GM18867 (cell line): ENCODE measurements around the gene HDGF.

Experiments used
- ATAC-seq: cut with Tn5 transposase; IDR thresholded peaks from one replicate; pipeline ENCODE4 v1.9.1; 2021; ENCODE audit warnings: mild to moderate bottlenecking, moderate library complexity; ENCODE audit not compliant: unreplicated experiment

The HDGF gene

DNA sequence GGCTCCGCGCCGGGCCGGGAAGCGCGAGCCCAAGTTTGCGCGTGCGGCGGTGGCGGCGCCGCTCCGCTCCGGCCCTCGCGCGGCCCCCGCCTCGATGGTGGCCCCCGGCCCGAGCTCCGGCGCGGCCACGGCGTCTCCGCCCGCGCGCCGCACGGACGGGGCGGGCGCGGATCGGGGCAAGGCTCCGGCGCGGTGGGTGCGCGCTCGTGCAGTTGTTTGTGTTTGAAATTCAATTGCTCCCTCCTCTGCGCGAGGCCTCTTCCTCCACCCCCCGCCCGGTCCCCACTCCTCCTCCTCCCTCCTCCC is at the start of gene HDGF:
TSS of gene HDGF (minus strand) at position 225 of the 306 bp plus-strand sequence. CDS start 246 bp downstream, outside the sequence.
- peak; percentile 17 for ATAC-seq

DNA sequence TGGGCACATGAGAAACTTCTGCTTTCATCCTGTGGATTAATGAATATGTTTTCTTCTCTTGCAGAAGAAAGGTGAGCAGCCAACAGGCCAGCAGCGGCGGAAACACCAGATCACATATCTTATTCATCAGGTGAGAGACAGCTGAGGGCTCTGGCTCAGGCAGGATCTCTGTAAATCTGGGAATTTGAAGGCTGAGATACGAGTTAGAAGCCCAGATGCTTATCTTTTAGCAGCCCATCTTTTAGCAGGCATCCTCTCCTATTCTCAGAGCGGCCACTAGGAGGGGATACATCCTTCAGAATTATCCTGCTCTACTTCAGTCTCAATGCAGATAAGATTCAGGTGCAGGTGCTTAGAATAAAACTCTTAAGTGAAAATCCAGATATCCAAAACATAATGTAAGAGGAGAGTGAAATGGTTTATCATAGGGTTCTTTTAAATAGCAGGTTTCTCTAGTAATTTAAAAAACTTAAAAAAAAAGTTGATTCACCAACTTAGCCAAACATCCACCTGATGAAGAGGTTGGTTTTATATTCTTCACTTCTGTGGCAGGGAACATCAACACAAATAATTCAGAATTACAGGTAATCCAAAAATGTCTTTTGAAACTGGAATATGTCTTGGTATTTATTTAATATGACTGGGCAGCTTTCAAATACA is 45.9 kb upstream of the HDGF start:
- no peak for ATAC-seq

DNA sequence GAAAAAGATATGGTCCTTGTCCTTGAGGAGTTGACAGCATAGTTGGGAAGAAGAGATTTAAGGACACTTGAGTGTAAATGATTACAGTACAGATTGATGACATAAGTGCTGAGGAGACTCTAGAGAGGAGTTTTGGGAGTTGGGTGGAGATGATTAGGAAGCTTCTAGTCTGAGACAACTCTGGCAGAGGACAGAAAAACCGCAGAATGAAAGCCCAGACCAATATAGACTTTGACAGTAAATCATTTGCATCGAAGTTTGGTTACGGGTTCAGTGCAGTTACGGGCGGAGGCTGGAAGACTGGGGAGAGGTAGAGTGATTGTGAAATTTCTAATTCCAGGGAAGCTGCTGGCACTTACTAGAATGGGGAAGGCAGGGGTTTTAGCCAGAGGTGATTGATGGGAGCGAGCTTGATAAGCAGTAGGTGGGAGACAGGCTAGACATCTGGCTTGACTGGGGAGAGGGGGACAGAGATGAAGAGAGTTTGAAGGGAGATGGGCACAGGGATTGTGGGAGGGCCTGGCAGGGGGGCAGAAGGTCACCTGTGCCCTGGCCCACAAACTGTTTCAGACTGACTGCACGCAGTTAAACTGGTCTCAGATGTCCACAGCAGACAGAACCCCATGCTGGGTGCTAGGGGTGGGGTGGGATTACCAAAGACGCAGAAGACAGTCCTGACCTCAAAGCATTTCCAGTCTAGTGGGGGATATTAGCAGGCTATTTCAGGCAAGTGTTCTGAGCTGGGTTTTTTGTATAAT is 45.0 kb upstream of the HDGF start:
- ATAC-seq, result peak; percentile 58

DNA sequence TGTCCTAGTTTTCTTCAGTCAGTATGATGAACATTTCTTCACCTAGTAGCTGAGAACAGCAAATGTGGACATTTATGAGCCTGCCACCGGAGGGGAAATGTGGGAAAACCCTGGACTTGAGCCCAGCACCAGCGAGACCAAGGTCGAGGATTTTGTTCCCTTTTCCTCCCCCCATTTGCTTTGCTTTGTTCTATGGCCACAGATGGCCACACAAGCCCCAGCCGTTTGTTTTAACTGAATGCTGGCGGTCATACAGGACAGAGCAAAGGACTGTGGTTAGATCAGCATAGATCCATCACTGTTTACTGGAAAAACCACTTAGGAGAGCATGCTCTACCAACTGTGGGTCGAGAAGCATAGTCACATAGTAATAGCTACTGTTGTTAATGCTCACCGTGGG is 44.3 kb upstream of the HDGF start:
- ATAC-seq, result no peak

DNA sequence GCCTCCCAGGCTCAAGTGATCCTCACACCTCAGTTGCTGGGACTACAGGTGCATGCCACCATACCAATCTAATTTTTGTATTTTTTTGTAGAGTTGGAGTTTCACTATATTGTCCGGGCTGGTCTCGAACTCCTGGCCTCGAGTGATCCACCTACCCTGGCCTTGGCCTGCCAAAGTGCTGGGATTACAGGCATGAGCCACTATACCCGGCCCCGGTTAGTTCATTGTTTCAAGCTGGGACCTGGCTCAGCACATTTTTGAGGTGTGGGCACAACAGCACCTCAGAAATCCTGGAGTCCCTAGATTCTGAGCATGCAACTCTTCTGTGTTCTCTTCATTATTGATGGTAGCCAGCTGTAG is 43.9 kb upstream of the HDGF start:
- ATAC-seq, result no peak

DNA sequence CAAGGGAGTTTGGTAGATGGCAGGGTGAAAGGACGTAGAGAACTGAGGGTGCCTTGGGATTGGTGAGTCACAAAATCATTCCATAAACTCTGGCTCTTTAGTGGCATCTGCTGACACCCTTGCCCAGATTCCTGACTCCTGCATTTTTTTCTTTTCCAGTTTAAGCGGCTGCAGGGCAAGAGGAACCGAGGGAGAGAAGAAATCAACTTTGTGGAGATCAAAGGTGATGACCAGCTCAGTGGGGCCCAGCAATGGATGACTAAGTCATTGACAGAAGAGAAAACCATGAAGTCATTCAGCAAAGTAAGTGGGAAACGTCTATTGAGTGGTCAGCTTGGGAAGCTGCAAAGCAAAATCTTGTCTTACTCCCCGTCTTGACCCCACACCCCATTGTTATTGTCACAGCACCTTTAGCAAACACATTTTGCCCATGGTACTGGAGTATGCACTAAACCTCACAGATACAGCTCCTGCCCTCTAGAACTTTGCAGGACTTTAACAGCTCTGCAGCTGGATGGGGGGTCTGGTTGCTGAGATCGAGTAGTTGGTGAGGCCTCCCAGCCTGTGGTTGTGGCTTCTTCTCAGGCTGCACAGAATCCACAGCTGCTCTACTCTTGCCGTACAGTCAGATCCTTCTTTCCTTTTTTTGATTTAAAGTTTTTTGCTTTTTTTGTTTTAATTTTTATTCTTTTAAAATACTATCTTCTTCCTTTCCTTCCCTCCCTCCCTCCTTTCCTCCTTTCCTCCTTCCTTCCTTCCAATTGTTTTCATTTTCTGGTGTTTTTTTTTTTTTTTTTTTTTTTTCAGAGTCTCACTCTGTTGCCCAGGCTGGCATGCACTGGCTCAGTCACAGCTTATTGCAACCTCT is 43.3 kb upstream of the HDGF start:
- ATAC-seq, result no peak

DNA sequence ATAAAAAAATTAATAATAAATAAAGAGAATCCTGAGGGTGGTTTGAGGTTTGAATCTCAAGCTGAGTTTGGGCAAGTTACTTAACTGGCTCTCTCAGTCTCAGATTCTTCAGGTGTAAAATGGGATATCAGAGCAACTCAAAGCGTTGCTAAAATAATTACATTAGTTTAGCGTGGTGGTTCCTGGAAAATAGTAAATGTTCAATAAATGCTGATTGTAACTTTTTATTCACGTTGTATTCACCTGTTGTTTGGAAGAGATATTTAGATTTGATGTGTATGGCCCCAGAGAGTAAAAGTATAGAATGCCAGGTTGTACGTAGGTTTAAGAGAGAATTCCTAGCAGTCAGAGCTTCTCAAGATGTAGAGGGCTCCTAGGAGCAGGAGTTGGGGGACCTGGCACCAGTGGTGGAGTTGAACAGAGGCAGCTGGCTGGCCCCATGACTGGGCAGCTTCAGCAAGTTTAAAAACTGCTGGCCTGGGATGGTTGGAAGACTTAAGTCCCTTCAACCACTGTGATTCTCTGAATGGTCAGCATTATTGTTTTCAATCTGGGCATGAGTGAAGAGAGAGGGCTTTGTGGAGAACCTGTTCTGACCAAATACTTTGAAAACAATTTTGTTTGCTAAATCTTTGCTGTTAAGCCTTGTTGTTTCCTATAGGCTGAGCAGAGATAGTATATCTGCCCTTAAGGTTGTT is 38.3 kb upstream of the HDGF start:
- no peak for ATAC-seq

DNA sequence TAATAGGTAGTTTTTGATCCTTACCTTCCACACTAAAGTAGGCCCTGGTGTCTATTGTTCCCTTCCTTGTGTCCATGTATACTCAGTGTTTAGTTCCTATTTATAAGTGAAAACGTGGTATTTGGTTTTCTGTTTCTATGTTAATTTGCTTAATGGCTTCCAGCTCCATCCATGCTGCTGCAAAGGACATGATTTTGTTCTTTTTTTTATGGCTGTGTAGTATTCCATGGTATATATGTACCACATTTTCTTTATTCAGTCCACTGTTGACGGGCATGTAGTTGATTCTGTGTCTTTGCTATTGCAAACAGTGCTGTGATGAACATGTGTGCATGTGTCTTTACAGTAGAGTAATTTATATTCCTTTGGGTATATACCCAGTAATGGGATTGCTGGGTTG is 36.7 kb upstream of the HDGF start:
- no peak for ATAC-seq

DNA sequence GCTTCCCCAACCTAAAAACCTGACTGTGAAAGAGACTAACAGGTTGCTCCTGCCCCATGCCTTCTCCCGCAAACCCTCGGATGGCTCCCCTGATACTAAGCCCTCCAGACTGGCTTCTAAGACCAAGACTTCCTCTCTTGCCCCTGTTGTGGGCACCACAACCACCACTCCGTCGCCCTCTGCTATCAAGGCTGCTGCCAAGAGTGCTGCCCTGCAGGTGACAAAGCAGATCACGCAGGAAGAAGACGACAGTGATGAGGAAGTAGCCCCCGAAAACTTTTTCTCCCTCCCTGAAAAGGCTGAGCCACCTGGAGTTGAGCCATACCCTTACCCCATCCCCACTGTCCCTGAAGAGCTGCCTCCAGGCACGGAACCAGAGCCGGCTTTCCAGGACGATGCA is 35.2 kb upstream of the HDGF start:
- no peak for ATAC-seq

DNA sequence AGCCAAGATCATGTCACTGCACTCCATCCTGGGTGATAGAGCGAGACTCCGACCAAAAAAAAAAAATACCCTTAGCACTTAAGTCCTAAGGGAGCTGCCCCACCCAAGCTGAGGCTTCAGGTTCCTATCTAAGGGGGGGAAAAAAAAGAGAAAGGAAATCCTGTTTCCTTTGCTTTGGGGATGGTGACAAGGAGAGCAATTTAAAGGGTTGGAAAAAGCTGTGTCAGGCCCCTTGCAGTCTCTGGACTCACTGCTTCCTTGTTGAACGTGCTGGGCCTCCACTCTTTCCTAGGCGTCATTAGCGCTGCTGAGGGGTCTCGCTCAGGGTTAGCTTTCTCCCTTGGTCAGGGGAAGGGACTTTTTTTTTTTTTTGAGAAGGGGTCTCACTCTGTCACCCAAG is 34.0 kb upstream of the HDGF start:
- ATAC-seq, result no peak

DNA sequence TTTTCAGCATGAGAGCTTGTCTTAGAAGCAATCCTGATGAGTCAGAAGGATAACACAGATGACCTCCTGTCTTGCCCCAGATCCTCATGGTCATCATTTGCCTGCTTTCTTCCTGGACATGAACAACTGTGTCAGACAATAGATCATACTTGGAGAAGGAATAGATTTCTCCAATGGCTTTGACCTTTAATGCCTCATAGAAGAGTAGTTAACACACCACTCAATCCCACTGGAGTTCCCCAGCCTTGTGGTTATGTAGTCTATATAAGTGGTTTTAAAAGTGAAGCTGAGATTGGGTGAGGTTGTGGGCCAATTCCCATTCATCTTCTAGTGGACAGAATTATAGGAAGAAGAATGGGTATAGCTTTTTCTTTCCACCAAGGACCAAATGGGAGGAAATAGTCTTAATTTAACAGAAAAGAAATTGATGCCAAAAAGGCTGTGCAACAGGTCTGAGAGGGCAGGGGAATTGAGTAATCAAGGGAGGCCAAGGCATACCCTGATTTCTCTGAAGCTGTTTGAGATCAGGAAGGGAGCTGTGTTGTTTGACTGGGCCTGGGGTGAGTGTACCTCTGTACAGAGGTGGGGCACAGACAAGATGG is 30.2 kb upstream of the HDGF start:
- ATAC-seq, result no peak

DNA sequence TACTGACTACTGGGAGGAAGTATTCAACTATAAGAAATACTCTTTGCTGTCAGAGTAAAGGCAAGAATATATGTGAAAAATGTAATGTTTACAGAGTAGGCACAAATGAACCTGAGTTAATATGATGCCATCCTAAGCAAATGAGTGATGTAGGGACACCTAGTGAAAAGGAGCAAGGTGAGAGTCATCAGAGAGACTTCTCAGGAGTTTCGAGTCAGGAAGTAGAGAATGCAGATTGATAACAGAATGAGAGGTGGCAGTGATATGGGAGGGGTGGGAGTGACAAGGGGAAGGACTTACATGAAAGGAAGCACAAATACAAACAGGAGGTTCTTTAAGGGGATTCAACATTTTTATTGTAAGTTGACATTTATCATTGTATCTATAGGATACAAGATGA is 26.1 kb upstream of the HDGF start:
- ATAC-seq, result no peak

DNA sequence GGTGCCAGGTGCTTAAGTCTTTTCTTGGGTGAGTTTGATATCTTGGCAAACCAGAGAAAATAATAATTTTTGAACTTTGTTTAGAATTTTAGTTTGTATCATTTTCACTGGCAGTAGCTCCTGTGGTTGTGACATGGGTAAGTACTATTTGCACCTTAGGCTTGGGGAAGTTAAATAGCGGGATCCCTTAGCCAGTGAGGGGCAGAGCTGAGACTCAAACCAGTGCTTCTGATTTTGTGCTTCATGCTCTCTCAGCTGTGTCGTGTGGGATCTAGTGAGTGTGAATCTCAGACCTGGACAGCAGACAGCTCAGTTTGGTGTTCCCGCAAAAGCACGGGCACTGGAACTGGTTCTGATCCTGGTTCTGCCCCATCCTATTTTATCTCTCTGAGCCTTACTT is 25.5 kb upstream of the HDGF start:
- no peak for ATAC-seq

DNA sequence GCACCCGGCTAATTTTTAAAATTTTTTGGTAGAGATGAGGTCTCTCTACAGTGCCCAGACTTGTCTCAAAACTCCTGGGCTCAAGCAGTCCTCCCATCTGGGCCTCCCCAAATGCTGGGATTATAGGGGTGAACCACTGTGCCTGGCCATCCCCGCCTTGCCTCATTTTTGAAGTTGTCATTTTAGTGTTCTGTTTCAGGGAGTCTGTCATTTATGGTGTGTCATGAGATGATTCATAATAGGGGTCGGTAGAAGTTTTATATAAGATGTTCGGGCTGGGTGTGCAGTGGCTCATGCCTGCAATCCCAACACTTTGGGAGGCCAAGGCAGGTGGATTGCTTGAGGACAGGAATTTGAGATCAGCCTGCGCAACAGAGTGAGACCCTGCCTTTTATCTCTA is 24.3 kb upstream of the HDGF start:
- no peak for ATAC-seq

DNA sequence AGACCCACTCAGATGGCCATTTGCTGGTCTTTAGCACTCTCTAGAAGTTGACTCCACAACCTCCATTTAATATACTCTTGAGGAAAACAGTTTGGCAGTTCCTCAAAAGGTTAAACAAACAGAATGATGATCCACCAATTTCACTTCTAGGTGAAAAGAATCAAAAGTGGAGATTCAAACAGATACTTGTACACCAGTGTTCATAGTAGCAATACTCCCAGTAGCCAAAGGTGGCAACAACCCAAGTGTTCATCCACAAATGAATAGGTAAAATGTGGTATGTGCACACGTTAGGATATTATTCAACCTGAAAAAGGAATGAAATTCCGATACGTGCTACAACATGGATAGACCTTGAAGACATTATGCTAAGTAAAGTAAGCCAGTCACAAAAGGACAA is 22.1 kb upstream of the HDGF start:
- ATAC-seq, result no peak

DNA sequence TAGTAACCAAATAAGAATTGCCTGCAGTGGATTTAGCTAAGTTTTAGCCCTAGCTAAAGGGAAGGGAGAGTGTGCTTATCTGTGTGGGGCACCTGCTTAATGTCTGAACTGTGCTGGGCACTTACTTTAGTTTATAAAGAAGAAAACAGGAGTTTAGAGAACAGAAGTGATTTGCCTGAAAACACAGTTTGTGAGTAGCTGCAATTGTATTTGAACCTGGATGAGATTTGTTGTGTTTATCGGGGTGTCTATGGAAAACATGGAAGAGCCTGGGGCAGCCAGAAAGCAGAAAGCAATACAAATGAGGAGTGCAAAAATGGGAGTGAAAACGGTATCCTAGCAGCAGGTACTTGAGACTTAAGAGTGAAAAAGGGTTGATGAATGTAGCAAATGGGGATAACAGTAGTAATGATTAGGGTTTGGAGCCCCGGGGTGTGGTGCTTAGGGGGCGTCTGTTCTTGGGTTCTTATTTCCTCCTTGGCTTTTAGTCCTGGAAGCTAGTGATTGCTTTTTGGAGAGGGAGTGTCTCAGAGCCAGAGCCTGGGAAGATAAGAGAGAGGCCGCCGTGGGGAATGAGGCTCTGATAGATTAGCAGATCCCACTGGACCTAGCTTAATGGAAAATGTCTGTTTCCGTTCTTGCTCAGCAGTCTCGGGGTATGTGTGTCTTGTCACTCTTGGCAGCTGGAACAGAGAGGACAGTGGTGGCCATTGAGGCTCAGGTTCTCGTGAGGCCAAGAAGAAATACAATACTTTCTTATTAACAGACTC is 21.4 kb upstream of the HDGF start:
- no peak for ATAC-seq

DNA sequence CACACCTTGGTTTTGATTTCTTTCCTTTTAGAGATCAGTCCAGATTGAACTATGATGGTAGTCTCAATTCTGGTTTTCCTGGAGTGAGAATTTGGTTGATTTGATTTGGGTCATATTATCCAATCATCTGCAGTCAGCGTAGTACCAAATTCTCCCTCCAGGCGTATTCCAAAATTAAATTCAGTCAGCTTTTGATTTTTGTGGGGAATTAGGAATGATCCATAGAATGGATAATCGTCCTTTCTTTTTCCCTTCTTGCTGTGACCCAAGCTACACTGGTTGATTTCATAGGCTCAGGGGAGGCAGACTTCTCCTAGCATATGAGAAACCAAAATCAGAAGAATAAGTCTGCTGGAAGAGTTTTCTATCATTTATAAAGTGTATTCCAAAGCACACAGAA is 20.7 kb upstream of the HDGF start:
- ATAC-seq, result no peak

DNA sequence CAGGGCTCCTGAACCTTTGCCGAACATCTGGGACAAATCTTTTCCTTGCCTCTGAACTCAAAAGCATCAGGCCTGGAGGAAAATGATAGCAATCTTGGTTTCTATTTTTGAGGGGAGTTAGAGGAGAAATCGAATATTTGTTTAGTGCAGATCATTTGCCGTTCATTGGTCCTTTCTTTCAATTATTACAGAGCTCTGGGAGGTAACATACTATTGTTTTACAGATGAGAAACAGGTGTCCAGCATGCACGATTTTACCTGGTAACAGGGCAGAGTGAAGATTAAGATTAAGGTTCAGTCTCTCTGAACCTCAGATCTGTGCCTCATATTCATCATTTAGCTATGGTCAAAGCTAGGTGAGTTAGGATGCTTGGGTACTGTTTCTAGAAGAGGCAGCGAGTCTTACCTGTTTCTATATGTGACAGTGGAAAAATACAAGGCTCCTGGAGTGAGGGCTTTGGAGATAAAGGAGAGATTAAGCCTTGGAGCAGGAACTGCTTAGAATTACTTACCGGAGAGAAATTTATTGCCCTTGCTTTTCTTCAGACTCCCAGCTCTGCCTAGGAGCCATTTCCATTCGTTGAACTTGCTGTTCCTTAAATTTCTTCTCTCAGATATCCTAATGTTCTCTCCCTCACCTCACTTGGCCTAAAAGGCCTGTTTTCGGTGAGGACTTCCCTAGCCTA is 17.3 kb upstream of the HDGF start:
- ATAC-seq, result no peak

DNA sequence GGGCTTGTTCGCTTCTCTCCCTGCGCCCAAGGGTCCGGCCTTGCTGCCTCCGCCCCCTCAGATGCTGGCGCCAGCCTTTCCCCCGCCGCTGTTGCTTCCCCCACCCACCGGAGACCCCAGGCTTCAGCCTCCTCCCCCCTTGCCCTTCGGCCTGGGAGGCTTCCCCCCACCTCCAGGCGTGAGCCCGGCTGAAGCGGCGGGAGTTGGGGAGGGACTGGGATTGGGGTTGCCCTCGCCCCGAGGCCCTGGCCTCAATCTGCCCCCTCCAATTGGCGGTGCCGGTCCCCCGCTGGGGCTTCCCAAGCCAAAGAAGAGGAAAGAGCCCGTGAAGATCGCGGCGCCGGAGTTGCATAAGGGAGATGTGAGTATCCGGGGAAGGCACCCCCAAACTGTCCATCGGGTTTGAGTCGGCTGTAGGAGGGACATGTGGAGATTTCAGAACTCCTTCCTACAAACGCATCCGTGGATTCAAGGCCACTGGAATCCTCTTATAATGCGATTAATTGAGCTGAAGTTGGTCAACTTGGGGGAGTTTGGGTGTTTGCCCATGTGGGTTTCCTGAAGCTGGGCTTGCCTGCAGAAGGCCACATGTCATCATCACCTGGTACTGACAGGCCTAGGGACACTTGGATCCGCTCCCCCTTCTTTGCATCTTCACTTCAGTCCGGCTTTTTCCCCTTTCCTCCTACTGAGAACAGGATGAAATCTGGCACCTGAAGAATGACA is 16.6 kb upstream of the HDGF start:
- peak; percentile 6 for ATAC-seq
